ENCODE results near the gene UBE3B.
"Not testable (repeated sequence)": the region's sequence is repeated elsewhere in the genome, so short reads cannot be mapped to it uniquely, and the experiment has no call there.

Gene UBE3B

GRCh38 chr12:109473526-109474270 lies 3.7 kb upstream of the UBE3B start:
- not testable (repeated sequence) for DNase-seq (ENCODE audit: low spot score in 2 of 2); ATAC-seq (ENCODE audit: low read depth); H3K9me3 Mint-ChIP-seq; H3K27me3 Mint-ChIP-seq; H3K4me3 Mint-ChIP-seq; H3K36me3 Mint-ChIP-seq; H3K27ac Mint-ChIP-seq
- H3K4me1 Mint-ChIP-seq: peaks cover 29% of the 10 kb centered on the region

- H3K4me3 Mint-ChIP-seq: no peak overlapping the region
- no peaks in the 10 kb centered on the region for H3K36me3 Mint-ChIP-seq
- no peaks in the 10 kb centered on the region for H3K27me3 Mint-ChIP-seq
- ATAC-seq (ENCODE audit: low read depth): no peak
- peaks cover 34% of the 10 kb centered on the region for H3K4me1 Mint-ChIP-seq
- H3K9me3 Mint-ChIP-seq: no peaks in the 10 kb centered on the region
- no peak overlapping the region for H3K27ac Mint-ChIP-seq
- DNase-seq (ENCODE audit: low spot score in 2 of 2): no peak
Measured at GRCh38 chr12:109475121-109475520, 2.3 kb upstream of the UBE3B start.

- H3K4me1 Mint-ChIP-seq: peaks cover 29% of the 10 kb centered on the region
- no peaks in the 10 kb centered on the region for H3K9me3 Mint-ChIP-seq
- no peaks in the 10 kb centered on the region for H3K36me3 Mint-ChIP-seq
- peak overlapping the region; percentile 98 for H3K27ac Mint-ChIP-seq
- DNase-seq (ENCODE audit: low spot score in 2 of 2) (no peak), ATAC-seq (ENCODE audit: low read depth) (no peak)
- peak overlapping the region; percentile 99 for H3K4me3 Mint-ChIP-seq
- no peaks in the 10 kb centered on the region for H3K27me3 Mint-ChIP-seq
Measured at GRCh38 chr12:109475993-109476806, 1.2 kb upstream of the UBE3B start.

- DNase-seq (ENCODE audit: low spot score in 2 of 2) (no peak), ATAC-seq (ENCODE audit: low read depth) (no peak)
- Mint-ChIP-seq H3K4me3 (peak overlapping the region; percentile 99), H3K36me3 (no peaks in the 10 kb centered on the region), H3K27ac (peak overlapping the region; percentile 98), H3K9me3 (no peaks in the 10 kb centered on the region), H3K4me1 (peaks cover 29% of the 10 kb centered on the region), H3K27me3 (no peaks in the 10 kb centered on the region)
Measured at GRCh38 chr12:109476807-109477184, 638 bp upstream of the UBE3B start.

- H3K27ac Mint-ChIP-seq: peak overlapping the region; percentile 98
Measured at GRCh38 chr12:109477963-109478315, 505 bp downstream of the UBE3B start.

GRCh38 chr12:109479761-109480160 lies 2.3 kb downstream of the UBE3B start:
- Mint-ChIP-seq H3K27ac (no peak overlapping the region), H3K36me3 (peaks cover 3% of the 10 kb centered on the region), H3K9me3 (no peaks in the 10 kb centered on the region), H3K27me3 (no peaks in the 10 kb centered on the region), H3K4me3 (no peak overlapping the region), H3K4me1 (peaks cover 26% of the 10 kb centered on the region)
- DNase-seq (ENCODE audit: low spot score in 2 of 2) (no peak), ATAC-seq (ENCODE audit: low read depth) (no peak)

More at GRCh38 chr12:109477963-109478315, 505 bp downstream of the UBE3B start:
- Mint-ChIP-seq H3K36me3 (no peaks in the 10 kb centered on the region), H3K27me3 (no peaks in the 10 kb centered on the region), H3K4me3 (peak overlapping the region; percentile 99), H3K9me3 (no peaks in the 10 kb centered on the region), H3K4me1 (peaks cover 29% of the 10 kb centered on the region)
- ATAC-seq (ENCODE audit: low read depth) (no peak), DNase-seq (ENCODE audit: low spot score in 2 of 2) (no peak)

GRCh38 chr12:109480356-109480755 lies 2.9 kb downstream of the UBE3B start:
- Mint-ChIP-seq H3K4me3 (no peak overlapping the region), H3K9me3 (no peaks in the 10 kb centered on the region), H3K27ac (no peak overlapping the region), H3K4me1 (peaks cover 26% of the 10 kb centered on the region), H3K36me3 (peaks cover 7% of the 10 kb centered on the region), H3K27me3 (no peaks in the 10 kb centered on the region)
- ATAC-seq (ENCODE audit: low read depth) (no peak), DNase-seq (ENCODE audit: low spot score in 2 of 2) (no peak)

- no peak for ATAC-seq (ENCODE audit: low read depth)
- H3K27me3 Mint-ChIP-seq: no peaks in the 10 kb centered on the region
- H3K36me3 Mint-ChIP-seq: peaks cover 9% of the 10 kb centered on the region
- no peak for DNase-seq (ENCODE audit: low spot score in 2 of 2)
- H3K9me3 Mint-ChIP-seq: no peaks in the 10 kb centered on the region
- H3K4me3 Mint-ChIP-seq: no peak overlapping the region
- peaks cover 15% of the 10 kb centered on the region for H3K4me1 Mint-ChIP-seq
- no peak overlapping the region for H3K27ac Mint-ChIP-seq
Measured at GRCh38 chr12:109481863-109482262, 4.4 kb downstream of the UBE3B start.

GRCh38 chr12:109482491-109482890 lies 5.1 kb downstream of the UBE3B start:
- DNase-seq (ENCODE audit: low spot score in 2 of 2) (no peak), ATAC-seq (ENCODE audit: low read depth) (no peak)
- Mint-ChIP-seq H3K9me3 (no peaks in the 10 kb centered on the region), H3K4me1 (peaks cover 12% of the 10 kb centered on the region), H3K4me3 (no peak overlapping the region), H3K27me3 (no peaks in the 10 kb centered on the region), H3K27ac (no peak overlapping the region), H3K36me3 (peaks cover 9% of the 10 kb centered on the region)

- Mint-ChIP-seq H3K27ac (no peak overlapping the region), H3K9me3 (no peaks in the 10 kb centered on the region), H3K27me3 (no peaks in the 10 kb centered on the region), H3K36me3 (peaks cover 9% of the 10 kb centered on the region), H3K4me1 (peaks cover 12% of the 10 kb centered on the region), H3K4me3 (no peak overlapping the region)
- no peak for ATAC-seq (ENCODE audit: low read depth)
- DNase-seq (ENCODE audit: low spot score in 2 of 2): no peak
Measured at GRCh38 chr12:109482894-109483293, 5.5 kb downstream of the UBE3B start.

GRCh38 chr12:109483346-109483745 lies 5.9 kb downstream of the UBE3B start:
- Mint-ChIP-seq H3K4me1 (peaks cover 10% of the 10 kb centered on the region), H3K36me3 (peaks cover 9% of the 10 kb centered on the region), H3K9me3 (no peaks in the 10 kb centered on the region)

GRCh38 chr12:109485201-109485600 lies 7.8 kb downstream of the UBE3B start:
- ATAC-seq (ENCODE audit: low read depth): no peak
- Mint-ChIP-seq H3K9me3 (no peaks in the 10 kb centered on the region), H3K4me3 (no peak overlapping the region), H3K4me1 (no peaks in the 10 kb centered on the region), H3K27ac (no peak overlapping the region), H3K27me3 (no peaks in the 10 kb centered on the region), H3K36me3 (peaks cover 18% of the 10 kb centered on the region)
- no peak for DNase-seq (ENCODE audit: low spot score in 2 of 2)

More at GRCh38 chr12:109483346-109483745, 5.9 kb downstream of the UBE3B start:
- Mint-ChIP-seq H3K27me3 (no peaks in the 10 kb centered on the region), H3K27ac (no peak overlapping the region), H3K4me3 (no peak overlapping the region)
- DNase-seq (ENCODE audit: low spot score in 2 of 2) (no peak), ATAC-seq (ENCODE audit: low read depth) (no peak)

GRCh38 chr12:109487181-109488050 lies 10.0 kb downstream of the UBE3B start:
- no peak overlapping the region for H3K27ac Mint-ChIP-seq
- no peaks in the 10 kb centered on the region for H3K4me1 Mint-ChIP-seq
- no peak for DNase-seq (ENCODE audit: low spot score in 2 of 2)
- H3K27me3 Mint-ChIP-seq: no peaks in the 10 kb centered on the region
- no peak overlapping the region for H3K4me3 Mint-ChIP-seq
- no peaks in the 10 kb centered on the region for H3K9me3 Mint-ChIP-seq
- no peak for ATAC-seq (ENCODE audit: low read depth)
- H3K36me3 Mint-ChIP-seq: peaks cover 24% of the 10 kb centered on the region
